Muscle of leg (tissue), 11 donors: ENCODE results near the gene DUOXA1. TPM values are rescaled to one million over a fixed set of nuclear protein-coding genes. Genes with fewer than 3 reads are reported as not detected.

ENCODE experiments used
- DNase-seq: peaks from one replicate; pipeline ENCODE4 v3.0.0; 2013
- H3K27ac ChIP-seq: one replicate; pipeline ENCODE4 v1.5.1; 2013; ENCODE audit warnings: mild to moderate bottlenecking, low read length, control low read depth
- H3K27me3 ChIP-seq: one replicate; pipeline ENCODE4 v1.6.1; 2013; ENCODE audit warnings: low read length; ENCODE audit not compliant: control insufficient read depth, insufficient read depth
- H3K36me3 ChIP-seq: one replicate; pipeline ENCODE4 v1.6.1; 2013; ENCODE audit warnings: low read length; ENCODE audit not compliant: control insufficient read depth, insufficient read depth
- H3K4me1 ChIP-seq: one replicate; pipeline ENCODE4 v1.6.1; 2013; ENCODE audit warnings: low read length; ENCODE audit not compliant: control insufficient read depth, insufficient read depth
- H3K4me3 ChIP-seq: one replicate; pipeline ENCODE4 v1.5.1; 2013; ENCODE audit warnings: low read length, control low read depth
- H3K9me3 ChIP-seq: replicated peaks from 2 replicates; pipeline ENCODE4 v1.6.1; 2013; ENCODE audit warnings: low read depth, low read length; ENCODE audit not compliant: control insufficient read depth
- WGBS: methylation state at CpG from one replicate; pipeline ENCODE4 v1.1.5; 2013; ENCODE audit warnings: missing lambda C conversion rate; ENCODE audit not compliant: insufficient coverage; 5-methylcytosine and 5-hydroxymethylcytosine counted together
- polyA plus RNA-seq, 8 donors: library from polyadenylated mRNA; unstranded; fragments of 120-200 nt; gene quantifications; one replicate each; pipeline versions ENCODE4 v1.2.1 to v1.2.3, GENCODE V29; 2013; ENCODE audit warnings: inconsistent platforms in 1 of 8, low replicate concordance in 1 of 8; ENCODE audit not compliant: insufficient read length in 8 of 8, insufficient read depth in 1 of 8
- total RNA-seq: library from RNA; stranded (reverse); fragments of 120-200 nt; gene quantifications from one replicate; pipeline ENCODE4 v1.2.4, GENCODE V29; 2013

DUOXA1 gene
- total and polyA plus RNA-seq, 9 donors, result 0.10 to 2.4 (median 0.29) TPM; not detected in 3

DNA sequence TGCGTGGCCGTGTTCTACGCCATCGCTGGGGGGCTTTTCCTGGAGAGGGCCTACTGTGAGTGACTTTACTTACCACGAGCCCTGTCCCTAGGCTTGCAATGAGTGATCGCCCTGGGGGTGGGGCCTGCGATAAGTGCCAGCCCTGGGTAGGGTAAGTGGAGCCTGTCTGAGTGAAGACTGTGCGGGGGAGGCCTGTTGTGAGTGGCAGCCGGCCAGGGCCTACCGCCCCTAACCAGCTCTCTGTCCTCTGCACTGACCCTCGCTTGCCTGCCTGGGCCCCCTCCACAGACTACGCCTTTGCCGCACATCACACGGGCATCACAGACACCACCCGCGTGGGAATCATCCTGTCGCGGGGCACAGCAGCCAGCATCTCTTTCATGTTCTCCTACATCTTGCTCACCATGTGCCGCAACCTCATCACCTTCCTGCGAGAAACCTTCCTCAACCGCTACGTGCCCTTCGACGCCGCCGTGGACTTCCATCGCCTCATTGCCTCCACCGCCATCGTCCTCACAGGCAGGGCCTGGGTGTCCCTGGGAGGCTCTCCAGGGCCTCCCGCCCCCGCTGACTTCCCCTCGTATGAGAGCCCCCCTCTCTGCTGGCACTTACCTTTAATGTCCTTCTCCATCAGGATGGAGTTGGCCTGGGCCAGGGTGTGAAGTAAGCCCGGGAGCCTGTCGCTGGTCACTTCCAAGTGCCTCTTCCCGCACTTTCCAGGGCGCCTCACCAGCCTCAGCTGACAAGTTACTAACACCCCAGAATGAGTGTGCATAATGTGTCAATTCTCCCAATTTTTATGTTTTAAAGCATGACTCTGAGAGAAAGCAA is 22.5 kb upstream of the DUOXA1 start:
- Histone ChIP-seq H3K36me3 (peaks cover 4% of the 10 kb centered on the region), H3K4me1 (no peaks in the 10 kb centered on the region), H3K27ac (no peak overlapping the region), H3K9me3 (no peaks in the 10 kb centered on the region), H3K27me3 (no peaks in the 10 kb centered on the region), H3K4me3 (no peak overlapping the region)
- WGBS, result 91% methylated on average over 33 of the region's 36 CpGs
- DNase-seq, result no peak

DNA sequence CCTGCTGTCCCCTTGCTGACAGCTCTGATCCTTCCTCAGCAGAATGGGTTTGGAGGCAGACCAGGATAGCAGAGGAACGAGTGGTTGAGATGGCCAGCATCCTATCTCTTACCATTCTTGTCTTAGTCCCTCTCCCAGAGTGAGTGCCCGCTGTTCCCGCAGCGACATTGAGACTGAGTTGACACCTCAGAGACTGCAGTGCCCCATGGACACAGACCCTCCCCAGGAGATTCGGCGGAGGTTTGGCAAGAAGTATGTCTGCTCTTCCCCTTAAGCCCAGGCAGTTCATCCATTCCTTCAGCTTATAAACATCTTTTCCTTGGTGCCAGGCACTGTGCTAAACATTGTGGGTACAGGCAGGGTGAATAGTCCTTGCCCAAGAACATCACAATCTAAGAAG is 21.3 kb upstream of the DUOXA1 start:
- Histone ChIP-seq H3K27ac (no peak overlapping the region), H3K4me3 (no peak overlapping the region), H3K9me3 (no peaks in the 10 kb centered on the region), H3K36me3 (peaks cover 4% of the 10 kb centered on the region), H3K27me3 (no peaks in the 10 kb centered on the region), H3K4me1 (no peaks in the 10 kb centered on the region)
- DNase-seq, result no peak
- WGBS, result 91% methylated on average over 6 of the region's 6 CpGs

DNA sequence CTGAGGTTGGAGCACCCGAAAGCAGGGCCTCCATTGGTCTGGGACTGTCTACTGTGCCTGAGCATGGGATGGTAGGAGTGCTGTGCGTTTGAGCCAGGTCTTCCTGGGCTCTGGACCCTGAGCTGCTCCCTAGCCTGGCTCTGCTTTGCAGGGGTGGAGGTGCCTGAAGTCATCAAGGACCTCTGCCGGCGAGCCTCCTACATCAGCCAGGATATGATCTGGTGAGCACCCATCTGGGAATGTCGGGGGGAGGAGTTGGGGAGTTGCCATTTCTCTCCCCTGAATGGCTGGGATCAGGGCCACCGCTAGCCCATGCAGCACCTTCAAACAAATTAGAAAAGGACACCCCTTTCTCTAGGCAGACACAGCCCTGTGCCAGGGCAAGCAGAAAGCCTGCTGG is 20.8 kb upstream of the DUOXA1 start:
- Histone ChIP-seq H3K27ac (no peak overlapping the region), H3K27me3 (no peaks in the 10 kb centered on the region), H3K4me3 (no peak overlapping the region), H3K9me3 (no peaks in the 10 kb centered on the region), H3K36me3 (peaks cover 4% of the 10 kb centered on the region), H3K4me1 (no peaks in the 10 kb centered on the region)
- WGBS, result 56% methylated on average over 2 of the region's 6 CpGs
- no peak for DNase-seq

DNA sequence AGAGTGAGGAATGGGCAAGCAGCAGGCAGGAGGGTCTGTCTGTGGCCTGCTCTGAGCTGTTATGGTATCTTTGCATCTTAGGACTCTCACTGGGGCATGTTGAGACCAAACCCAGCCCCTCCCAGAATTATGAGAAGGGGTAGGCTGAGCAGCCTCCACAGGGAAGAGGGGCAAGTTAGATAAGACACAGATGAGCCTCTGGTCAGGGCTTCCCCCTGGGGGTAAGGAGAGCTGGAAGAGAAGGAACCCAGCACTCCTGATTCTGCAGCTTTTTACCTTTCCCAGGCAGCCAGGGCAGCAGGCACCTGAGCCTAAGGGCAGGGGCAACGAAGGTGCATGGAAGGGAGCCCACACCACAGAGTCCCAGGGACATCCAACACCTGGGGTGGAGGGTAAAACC is 19.4 kb upstream of the DUOXA1 start:
- Histone ChIP-seq H3K9me3 (no peaks in the 10 kb centered on the region), H3K4me3 (no peak overlapping the region), H3K4me1 (no peaks in the 10 kb centered on the region), H3K27ac (no peak overlapping the region), H3K27me3 (peaks cover 7% of the 10 kb centered on the region), H3K36me3 (peaks cover 4% of the 10 kb centered on the region)
- DNase-seq, result no peak
- no CpG with 5 or more reads among the region's 1 CpG for WGBS

DNA sequence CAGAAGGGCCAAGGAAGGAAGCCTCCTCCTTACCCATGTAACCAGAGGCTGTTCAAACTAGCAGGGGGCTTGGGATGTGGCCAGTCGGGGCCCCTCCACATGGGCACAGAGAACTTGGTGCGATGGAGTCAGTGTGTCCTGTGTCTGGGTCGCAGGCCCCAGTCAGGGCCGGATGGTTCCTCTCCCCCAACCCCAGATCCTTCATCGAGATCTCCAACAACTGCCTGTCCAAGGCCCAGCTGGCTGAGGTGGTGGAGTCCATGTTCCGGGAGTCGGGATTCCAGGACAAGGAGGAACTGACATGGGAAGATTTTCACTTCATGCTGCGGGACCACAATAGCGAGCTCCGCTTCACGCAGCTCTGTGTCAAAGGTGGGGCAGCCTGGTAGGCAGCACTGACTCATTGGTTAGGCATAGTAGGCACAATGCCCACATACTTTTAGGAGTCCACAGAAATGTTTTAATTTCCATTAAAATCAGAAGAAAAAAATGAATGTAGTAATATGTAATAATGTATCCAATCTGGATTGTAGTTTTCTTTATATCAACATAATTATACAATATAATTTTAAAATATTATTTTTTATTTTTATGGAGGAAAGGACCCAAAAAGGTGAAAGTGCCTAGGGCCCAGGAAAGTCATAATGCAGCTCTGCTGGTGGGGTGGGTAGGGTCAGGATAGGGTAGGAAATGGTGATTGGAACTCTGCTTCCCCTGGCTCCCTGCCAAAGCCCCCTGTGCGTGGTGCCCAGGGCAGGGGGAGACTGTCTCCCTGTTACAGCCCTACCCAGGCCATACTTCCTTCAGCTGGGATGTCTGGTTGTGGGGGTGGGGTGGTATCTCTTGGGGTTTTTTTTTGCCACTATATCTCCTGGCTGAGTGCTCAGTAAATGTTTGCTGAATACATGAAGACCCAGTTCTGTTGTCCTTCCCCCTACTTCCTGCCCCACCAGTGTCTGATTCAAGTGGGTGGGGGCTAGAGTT is 18.7 kb upstream of the DUOXA1 start:
- H3K9me3 ChIP-seq, result no peaks in the 10 kb centered on the region
- peaks cover 4% of the 10 kb centered on the region for H3K36me3 ChIP-seq
- H3K27ac ChIP-seq, result no peak overlapping the region
- 95% methylated on average over 4 of the region's 12 CpGs for WGBS
- H3K4me1 ChIP-seq, result no peaks in the 10 kb centered on the region
- no peak for DNase-seq
- no peak overlapping the region for H3K4me3 ChIP-seq
- H3K27me3 ChIP-seq, result peaks cover 11% of the 10 kb centered on the region

DNA sequence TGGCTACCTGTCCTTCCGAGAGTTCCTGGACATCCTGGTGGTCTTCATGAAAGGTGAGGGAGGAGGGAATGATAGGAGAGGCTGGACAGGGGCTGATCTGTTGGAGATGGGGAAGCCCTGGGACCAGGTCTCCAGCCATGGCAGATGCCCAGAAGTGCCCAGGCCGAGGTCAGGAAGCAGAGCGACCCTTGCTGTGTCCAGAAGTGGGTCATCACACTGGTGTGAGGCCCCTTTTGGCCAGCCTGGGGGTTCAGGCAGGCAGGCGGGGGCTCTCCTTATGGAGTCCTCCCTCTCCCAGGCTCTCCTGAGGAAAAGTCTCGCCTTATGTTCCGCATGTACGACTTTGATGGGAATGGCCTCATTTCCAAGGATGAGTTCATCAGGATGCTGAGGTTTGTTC is 17.9 kb upstream of the DUOXA1 start:
- no peak overlapping the region for H3K27ac ChIP-seq
- no peak for DNase-seq
- H3K4me1 ChIP-seq, result no peaks in the 10 kb centered on the region
- peaks cover 4% of the 10 kb centered on the region for H3K36me3 ChIP-seq
- H3K9me3 ChIP-seq, result no peaks in the 10 kb centered on the region
- peaks cover 11% of the 10 kb centered on the region for H3K27me3 ChIP-seq
- WGBS, result 78% methylated on average over 7 of the region's 7 CpGs
- H3K4me3 ChIP-seq, result no peak overlapping the region

DNA sequence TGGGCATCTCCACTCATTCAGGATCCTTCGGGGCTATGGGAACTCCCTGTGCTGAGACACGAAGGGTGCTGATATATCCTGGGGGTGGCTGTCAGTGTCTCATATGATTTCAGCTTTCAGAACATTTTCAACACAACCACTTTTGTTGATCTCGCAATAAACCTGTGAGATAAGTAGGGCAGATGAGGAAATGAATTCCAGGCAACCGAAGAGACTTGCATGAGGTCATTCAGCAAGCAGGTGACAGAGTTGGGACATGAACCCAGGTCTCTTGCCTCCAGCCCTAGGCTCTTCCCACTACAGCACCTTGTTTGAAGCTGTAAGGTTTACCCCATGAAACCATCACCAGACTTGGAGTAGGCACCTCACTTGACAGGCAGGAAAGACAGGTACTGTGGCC is 16.7 kb upstream of the DUOXA1 start:
- no peaks in the 10 kb centered on the region for H3K36me3 ChIP-seq
- H3K27me3 ChIP-seq, result peaks cover 11% of the 10 kb centered on the region
- no peak overlapping the region for H3K4me3 ChIP-seq
- no peak for DNase-seq
- WGBS, result 83% methylated on average over 1 of the region's 4 CpGs
- H3K9me3 ChIP-seq, result no peaks in the 10 kb centered on the region
- no peaks in the 10 kb centered on the region for H3K4me1 ChIP-seq
- H3K27ac ChIP-seq, result no peak overlapping the region

DNA sequence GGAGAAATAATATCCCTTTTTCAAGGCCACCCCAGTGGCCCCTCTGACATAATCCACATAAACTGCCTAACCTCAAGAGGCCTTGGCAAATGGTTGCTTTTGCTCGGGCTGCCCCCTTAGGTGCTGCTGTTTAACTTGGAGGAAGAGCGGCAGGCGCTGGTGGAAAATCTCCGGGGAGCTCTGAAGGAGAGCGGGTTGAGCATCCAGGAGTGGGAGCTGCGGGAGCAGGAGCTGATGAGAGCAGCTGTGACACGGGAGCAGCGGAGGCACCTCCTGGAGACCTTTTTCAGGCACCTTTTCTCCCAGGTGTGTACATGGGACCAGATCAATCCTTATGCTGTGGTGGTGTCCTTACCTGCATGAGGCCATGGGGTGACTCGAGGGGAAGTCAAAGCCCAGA is 15.1 kb upstream of the DUOXA1 start:
- DNase-seq, result no peak
- Histone ChIP-seq H3K4me3 (no peak overlapping the region), H3K4me1 (no peaks in the 10 kb centered on the region), H3K9me3 (no peaks in the 10 kb centered on the region), H3K36me3 (no peaks in the 10 kb centered on the region), H3K27me3 (peaks cover 11% of the 10 kb centered on the region), H3K27ac (no peak overlapping the region)
- WGBS, result 77% methylated on average over 9 of the region's 9 CpGs

DNA sequence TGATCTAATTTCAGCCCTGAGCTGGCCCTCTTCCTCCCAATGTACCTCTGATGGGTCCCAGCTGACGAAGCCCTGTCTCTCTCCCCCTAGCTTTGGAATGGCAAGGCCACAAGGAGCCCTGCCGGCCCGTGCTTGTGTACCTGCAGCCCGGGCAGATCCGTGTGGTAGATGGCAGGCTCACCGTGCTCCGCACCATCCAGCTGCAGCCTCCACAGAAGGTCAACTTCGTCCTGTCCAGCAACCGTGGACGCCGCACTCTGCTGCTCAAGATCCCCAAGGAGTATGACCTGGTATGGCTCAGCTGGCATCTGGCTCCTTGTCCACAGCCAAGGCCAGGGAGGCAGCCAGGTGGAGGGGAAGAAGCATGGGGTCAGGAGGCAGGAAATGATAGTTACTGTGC is 14.3 kb upstream of the DUOXA1 start:
- 84% methylated on average over 8 of the region's 11 CpGs for WGBS
- Histone ChIP-seq H3K27me3 (peaks cover 11% of the 10 kb centered on the region), H3K36me3 (no peaks in the 10 kb centered on the region), H3K4me3 (no peak overlapping the region), H3K4me1 (no peaks in the 10 kb centered on the region), H3K9me3 (no peaks in the 10 kb centered on the region), H3K27ac (no peak overlapping the region)
- no peak for DNase-seq

DNA sequence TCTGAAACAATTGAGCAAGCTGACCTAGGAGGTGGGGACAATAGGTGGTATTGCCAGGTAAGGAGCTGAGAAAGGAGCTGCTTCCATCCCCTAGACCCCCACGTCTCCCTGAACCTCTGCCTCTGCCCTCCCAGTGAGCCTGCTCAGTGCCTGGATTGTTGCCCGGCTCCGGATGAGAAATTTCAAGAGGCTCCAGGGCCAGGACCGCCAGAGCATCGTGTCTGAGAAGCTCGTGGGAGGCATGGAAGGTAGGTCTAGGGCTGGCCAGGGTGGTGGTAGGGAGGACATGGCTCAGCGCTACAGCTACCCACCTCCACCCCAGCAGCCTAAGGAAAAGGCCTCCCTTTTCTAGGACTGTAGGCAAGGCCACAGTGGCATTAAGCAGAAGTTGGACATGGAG is 13.4 kb upstream of the DUOXA1 start:
- WGBS, result no CpG with 5 or more reads among the region's 7 CpGs
- H3K9me3 ChIP-seq, result no peaks in the 10 kb centered on the region
- H3K27me3 ChIP-seq, result peaks cover 13% of the 10 kb centered on the region

More for the DNA sequence above, 13.4 kb upstream of the DUOXA1 start:
- no peaks in the 10 kb centered on the region for H3K36me3 ChIP-seq
- no peak for DNase-seq
- no peak overlapping the region for H3K4me3 ChIP-seq
- H3K27ac ChIP-seq, result no peak overlapping the region
- H3K4me1 ChIP-seq, result no peaks in the 10 kb centered on the region
